ENCODE data around the gene ARHGAP44. TPM values are rescaled to one million over a fixed set of nuclear protein-coding genes. Genes with fewer than 3 reads are reported as not detected.

The ARHGAP44 gene
- total and polyA plus RNA-seq, 2 of the 8 experiments (the other 6 are each of a cell fraction or from before 2014, with no cell fraction given), result 6.2 to 22.2 TPM

GRCh38 chr17:12756786-12757185 is 32.5 kb upstream of the ARHGAP44 start:
- H3K4me3 ChIP-seq (ENCODE audit: extremely low read depth in 1 of 4, insufficient read depth in 2 of 4, low read depth in 3 of 4, low read length in 4 of 4), result no peak overlapping the region
- H4K8ac ChIP-seq (ENCODE audit: extremely low read depth, insufficient read depth, low read length), result no peak overlapping the region
- no peak overlapping the region for H2BK20ac ChIP-seq (ENCODE audit: low read length)
- no peaks in the 10 kb centered on the region for H4K20me1 ChIP-seq (replicated peaks in 1 of 2; ENCODE audit: control insufficient read depth in 1 of 2, insufficient read depth in 2 of 2, low read length in 2 of 2)
- H3K23ac ChIP-seq (ENCODE audit: insufficient read length), result no peak overlapping the region
- H3K14ac ChIP-seq (ENCODE audit: insufficient read length), result no peak overlapping the region
- CTCF ChIA-PET (ENCODE audit: partially characterized antibody), result interaction anchor here (1.0 kb wide), 1 partner anchor 14 kb away, joined by 3 read pairs; no protein-coding TSS in a partner anchor
- H3K79me1 ChIP-seq (ENCODE audit: low read depth, low read length), result no peaks in the 10 kb centered on the region
- H3K4me2 ChIP-seq (ENCODE audit: insufficient read depth in 1 of 2, low read depth in 2 of 2, low read length in 2 of 2), result no peak overlapping the region
- no peak overlapping the region for H3K18ac ChIP-seq (ENCODE audit: extremely low read depth, low read length)
- no peaks in the 10 kb centered on the region for H3K27me3 ChIP-seq (replicated peaks in 1 of 4; ENCODE audit: control insufficient read depth in 3 of 4, extremely low read depth in 1 of 4, insufficient read depth in 3 of 4, low read length in 3 of 4)
- POLR2A ChIA-PET (ENCODE audit: partially characterized antibody), result no interaction called here
- H3K23me2 ChIP-seq (ENCODE audit: low read depth, low read length), result no peaks in the 10 kb centered on the region; the same call in 1 of the 2 replicates
- H3K56ac ChIP-seq (replicated peaks; ENCODE audit: insufficient read length, low read depth, low read length), result no peak overlapping the region
- H3K4me1 ChIP-seq (replicated peaks in 1 of 4; ENCODE audit: control insufficient read depth in 3 of 4, insufficient read depth in 4 of 4, low read length in 3 of 4), result no peaks in the 10 kb centered on the region
- H3K27ac ChIP-seq (ENCODE audit: low read depth, low read length), result no peak overlapping the region
- H2BK15ac ChIP-seq (ENCODE audit: low read length), result no peak overlapping the region
- H2AFZ ChIP-seq (ENCODE audit: low read length), result no peak overlapping the region
- H3K9me3 ChIP-seq (ENCODE audit: insufficient read depth in 2 of 2, low read depth in 1 of 2, low read length in 1 of 2), result no peaks in the 10 kb centered on the region
- no peak for TF ChIP-seq TCF12 (IDR thresholded peaks at IDR 0.05; ENCODE audit: low read depth, low read length)
- no peak for TF ChIP-seq ZNF274 (IDR thresholded peaks at IDR 0.05; ENCODE audit: borderline replicate concordance, extremely low read depth, low read length)
- no peak for TF ChIP-seq EP300 (IDR thresholded peaks at IDR 0.05; ENCODE audit: borderline replicate concordance in 1 of 2, low read depth in 2 of 2, low read length in 2 of 2)
- no peak for TF ChIP-seq TAF7 (optimal IDR thresholded peaks at IDR 0.05; ENCODE audit: borderline replicate concordance, low read depth, low read length)
- TF ChIP-seq GABPA (IDR thresholded peaks at IDR 0.05; ENCODE audit: borderline replicate concordance, insufficient read depth, low read length), result no peak
- TF ChIP-seq TAF1 (IDR thresholded peaks at IDR 0.05; ENCODE audit: low read depth, low read length), result no peak
- TF ChIP-seq CREB1 (IDR thresholded peaks at IDR 0.05), result no peak
- no peak for TF ChIP-seq ATF2 (IDR thresholded peaks at IDR 0.05; ENCODE audit: low read length)
- no peak for TF ChIP-seq MAFK (IDR thresholded peaks at IDR 0.05; ENCODE audit: low read depth, low read length)
- TF ChIP-seq POU5F1 (IDR thresholded peaks at IDR 0.05; ENCODE audit: low read depth, low read length), result no peak
- TF ChIP-seq CHD1 (IDR thresholded peaks at IDR 0.05; ENCODE audit: low read depth, low read length), result no peak
- no peak for TF ChIP-seq SP4 (IDR thresholded peaks at IDR 0.05; ENCODE audit: low read length)
- no peak for TF ChIP-seq KDM4A (IDR thresholded peaks at IDR 0.05; ENCODE audit: low read depth, low read length, severe bottlenecking)
- no peak overlapping the region for H2AK5ac ChIP-seq (ENCODE audit: low read depth, low read length)
- H3K36me3 ChIP-seq (ENCODE audit: control insufficient read depth in 2 of 4, insufficient read depth in 4 of 4, low read length in 3 of 4), result no peaks in the 10 kb centered on the region
- H4K5ac ChIP-seq (ENCODE audit: insufficient read length, low read depth, low read length), result no peak overlapping the region
- no peak overlapping the region for H3K9ac ChIP-seq (replicated peaks in 1 of 4; ENCODE audit: extremely low read depth in 1 of 4, low read depth in 3 of 4, low read length in 3 of 4)
- FAIRE-seq (no peak), DNase-seq (ENCODE audit: low read depth in 1 of 2, low spot score in 2 of 2) (no peak)
- no peak overlapping the region for H4K91ac ChIP-seq (replicated peaks; ENCODE audit: insufficient read length, low read length)
- H3K79me2 ChIP-seq (ENCODE audit: control insufficient read depth in 1 of 2, insufficient read depth in 2 of 2, low read length in 2 of 2), result no peaks in the 10 kb centered on the region
- H3K4ac ChIP-seq (replicated peaks; ENCODE audit: insufficient read length, low read depth, low read length), result no peak overlapping the region
- no peak overlapping the region for H2BK12ac ChIP-seq (ENCODE audit: low read depth, low read length)
- H2BK5ac ChIP-seq (ENCODE audit: low read depth, low read length), result no peak overlapping the region
- H2BK120ac ChIP-seq (replicated peaks; ENCODE audit: low read depth, low read length), result no peak overlapping the region

All from H1 (cell line).